IMR-90 (cell line): Measurements from ENCODE around the gene GH1. TPM values are rescaled to one million over a fixed set of nuclear protein-coding genes. Genes with fewer than 3 reads are reported as not detected.

Source experiments
- ATAC-seq: fragments of 200-7000 bp; cut with Tn5 transposase; 2 replicates; pipeline ENCODE4 v1.9.1; 2020; ENCODE audit warnings: low read depth, mild to moderate bottlenecking, moderate library complexity
- BruUV-seq: library from RNA; stranded (reverse); fragments of 400-500 nt; replicated peaks from 2 replicates; lab custom pipeline; 2021; lab: Mats Ljungman, UMichigan
- CTCF ChIA-PET: fragments of 300-600 bp; formaldehyde crosslinking; extraction: SDS; loops from one replicate; lab custom pipeline; 2021; ENCODE audit warnings: antibody characterized with exemption; lab: Yijun Ruan, JAX
- POLR2A ChIA-PET: fragments of 300-600 bp; sonication (Branson Sonifier 250); formaldehyde crosslinking; loops from one replicate; lab custom pipeline; 2022; ENCODE audit warnings: antibody characterized with exemption; ENCODE audit not compliant: unreplicated experiment; lab: Charles Lee
- DNase-seq: peaks from one replicate; pipeline ENCODE4 v3.0.0; 2013
- H2AFZ ChIP-seq: replicated peaks from 2 replicates; pipeline ENCODE3; 2013; ENCODE audit warnings: low read length, mild to moderate bottlenecking; ENCODE audit not compliant: poor library complexity
- H2AK5ac ChIP-seq: 2 replicates; pipeline ENCODE4 v1.6.1; 2013; ENCODE audit warnings: low read depth, low read length, inconsistent platforms
- H2AK9ac ChIP-seq: replicated peaks from 2 replicates; pipeline ENCODE3; 2013; ENCODE audit warnings: mild to moderate bottlenecking, low read depth, low read length, moderate library complexity; ENCODE audit not compliant: poor library complexity
- H2BK120ac ChIP-seq: 2 replicates; pipeline ENCODE4 v1.6.1; 2013; ENCODE audit warnings: low read depth, low read length, inconsistent platforms
- H2BK15ac ChIP-seq: 3 replicates; pipeline ENCODE4 v1.6.1; 2013; ENCODE audit warnings: low read depth, low read length, inconsistent platforms
- H2BK20ac ChIP-seq: 2 replicates; pipeline ENCODE4 v1.6.1; 2013; ENCODE audit warnings: low read depth, mild to moderate bottlenecking, inconsistent platforms, low read length, moderate library complexity
- H2BK5ac ChIP-seq: 2 replicates; pipeline ENCODE4 v1.6.1; 2013; ENCODE audit warnings: mild to moderate bottlenecking, low read depth, low read length, inconsistent platforms; ENCODE audit not compliant: poor library complexity, severe bottlenecking
- H3K14ac ChIP-seq: replicated peaks from 2 replicates; pipeline ENCODE4 v1.6.1; 2013; ENCODE audit warnings: low read depth, low read length, inconsistent platforms
- H3K18ac ChIP-seq: 2 replicates; pipeline ENCODE4 v1.6.1; 2013; ENCODE audit warnings: low read depth, low read length, control low read depth
- H3K23ac ChIP-seq: 2 replicates; pipeline ENCODE4 v1.6.1; 2013; ENCODE audit warnings: low read depth, low read length, inconsistent platforms
- H3K27ac ChIP-seq: 2 replicates; pipeline ENCODE4 v1.5.1; 2013; ENCODE audit warnings: mild to moderate bottlenecking, control low read depth, low read length; ENCODE audit not compliant: insufficient read depth
- H3K27me3 ChIP-seq: 2 replicates; pipeline ENCODE4 v1.6.1; 2013; ENCODE audit warnings: low read length; ENCODE audit not compliant: control insufficient read depth, insufficient read depth
- H3K36me3 ChIP-seq: 2 replicates; pipeline ENCODE4 v1.6.1; 2013; ENCODE audit warnings: low read length, mixed read lengths; ENCODE audit not compliant: control insufficient read depth, insufficient read depth
- H3K4ac ChIP-seq: 2 replicates; pipeline ENCODE4 v1.6.1; 2013; ENCODE audit warnings: low read depth, low read length, inconsistent platforms
- H3K4me1 ChIP-seq: 2 replicates; pipeline ENCODE4 v1.6.1; 2013; ENCODE audit warnings: low read length, mixed read lengths; ENCODE audit not compliant: control insufficient read depth, insufficient read depth
- H3K4me2 ChIP-seq: 2 replicates; pipeline ENCODE4 v1.6.1; 2013; ENCODE audit warnings: low read depth, mild to moderate bottlenecking, control low read depth, low read length, moderate library complexity
- H3K4me3 ChIP-seq: 2 replicates; pipeline ENCODE4 v1.5.1; 2013; ENCODE audit warnings: low read depth, mild to moderate bottlenecking, control low read depth, low read length, moderate library complexity; ENCODE audit not compliant: insufficient read depth
- H3K56ac ChIP-seq: 2 replicates; pipeline ENCODE4 v1.6.1; 2013; ENCODE audit warnings: low read length, inconsistent platforms; ENCODE audit not compliant: insufficient read depth; ENCODE audit errors: extremely low read depth
- H3K79me1 ChIP-seq, 2 experiments: 2 replicates each; pipeline ENCODE4 v1.6.1; 2013; ENCODE audit warnings: low read length in 2 of 2, inconsistent platforms in 1 of 2, low read depth in 1 of 2
- H3K9ac ChIP-seq: 2 replicates; pipeline ENCODE4 v1.6.1; 2013; ENCODE audit warnings: low read depth, low read length, control low read depth
- H3K9me1 ChIP-seq: 2 replicates; pipeline ENCODE4 v1.6.1; 2013; ENCODE audit warnings: low read length, inconsistent platforms; ENCODE audit not compliant: insufficient read depth
- H3K9me3 ChIP-seq: 2 replicates; pipeline ENCODE4 v1.6.1; 2013; ENCODE audit warnings: low read length; ENCODE audit not compliant: control insufficient read depth, insufficient read depth
- H4K20me1 ChIP-seq: 2 replicates; pipeline ENCODE4 v1.6.1; 2013; ENCODE audit warnings: low read length, inconsistent platforms; ENCODE audit not compliant: insufficient read depth
- H4K5ac ChIP-seq: 2 replicates; pipeline ENCODE4 v1.6.1; 2013; ENCODE audit warnings: mild to moderate bottlenecking, low read depth, low read length, control low read depth
- H4K8ac ChIP-seq, 2 experiments: 2 replicates each; pipeline ENCODE4 v1.6.1; 2013; ENCODE audit warnings: low read depth in 2 of 2, low read length in 2 of 2, control low read depth in 1 of 2, inconsistent platforms in 1 of 2
- H4K91ac ChIP-seq: 2 replicates; pipeline ENCODE4 v1.6.1; 2013; ENCODE audit warnings: low read depth, low read length, inconsistent platforms; ENCODE audit not compliant: insufficient read depth
- BHLHE40 ChIP-seq: fragments of 150-350 bp; IDR thresholded peaks from 2 replicates; pipeline ENCODE4 v1.6.1; 2016; ENCODE audit warnings: mild to moderate bottlenecking, low read depth, low read length
- FOS ChIP-seq: fragments of 150-350 bp; IDR thresholded peaks from 2 replicates; pipeline ENCODE4 v1.6.1; 2016; ENCODE audit warnings: low read depth, low read length
- MAFK ChIP-seq: IDR thresholded peaks from 2 replicates; pipeline ENCODE4 v1.6.1; 2012; ENCODE audit warnings: low read depth, low read length, improper control_type of control experiment
- NFE2L2 ChIP-seq: fragments of 150-350 bp; IDR thresholded peaks from 2 replicates; pipeline ENCODE4 v1.6.1; 2016; ENCODE audit warnings: low read depth, mild to moderate bottlenecking, low read length
- POLR2A ChIP-seq: IDR thresholded peaks from 2 replicates; pipeline ENCODE4 v1.6.1; 2012; ENCODE audit warnings: mild to moderate bottlenecking, low read depth, low read length
- RAD21 ChIP-seq: IDR thresholded peaks from 2 replicates; pipeline ENCODE4 v1.6.1; 2012; ENCODE audit warnings: low read length, improper control_type of control experiment
- RCOR1 ChIP-seq: IDR thresholded peaks from 2 replicates; pipeline ENCODE4 v1.6.1; 2012; ENCODE audit warnings: mild to moderate bottlenecking, low read length, improper control_type of control experiment; ENCODE audit not compliant: insufficient replicate concordance
- RFX5 ChIP-seq: IDR thresholded peaks from 2 replicates; pipeline ENCODE4 v1.8.0; 2012; ENCODE audit warnings: low read depth, mild to moderate bottlenecking, low read length, moderate library complexity
- SMC3 ChIP-seq: fragments of 150-350 bp; IDR thresholded peaks from 2 replicates; pipeline ENCODE4 v1.6.1; 2016; ENCODE audit warnings: low read depth, mild to moderate bottlenecking, antibody characterized with exemption, low read length, moderate library complexity
- WGBS, 2 experiments: methylation state at CpG; one replicate each; pipeline versions ENCODE4 v1.1.5 to v1.1.7; 2013; ENCODE audit warnings: missing lambda C conversion rate in 2 of 2; ENCODE audit not compliant: insufficient read length in 1 of 2; ENCODE audit errors: extremely low coverage in 2 of 2; 5-methylcytosine and 5-hydroxymethylcytosine counted together
- dilution Hi-C: fragments of 300-500 bp; cut with HindIII; formaldehyde crosslinking; loops from one replicate; pipeline ENCODE4 v1.14.3; 2018; ENCODE audit warnings: low sequenced_read_pairs; ENCODE audit not compliant: unreplicated experiment
- in situ Hi-C: fragments of 300-500 bp; cut with MboI; formaldehyde crosslinking; loops from 3 replicates; pipeline ENCODE4 v1.14.3; 2019; ENCODE audit warnings: low sequenced_read_pairs, inconsistent platforms, mixed read lengths
- intact Hi-C: fragments of 100-400 bp; cut with micrococcal nuclease; formaldehyde crosslinking; loops from 2 replicates; pipeline ENCODE4 v1.10.0; 2022
- polyA plus RNA-seq, 3 experiments: library from polyadenylated mRNA; depleted of rRNA; stranded (reverse); fragments of >200 nt; gene quantifications; 2 replicates each; pipeline ENCODE4 v1.2.3, GENCODE V29; 2012; ENCODE audit warnings: low replicate concordance in 1 of 3
- total RNA-seq: library from RNA; depleted of rRNA; stranded (reverse); fragments of >200 nt; gene quantifications from 2 replicates; pipeline ENCODE4 v1.2.3, GENCODE V29; 2012
- TF ChIP-seq, protein P1 (sequence below): fragments of 150-350 bp; IDR thresholded peaks from 2 replicates; pipeline ENCODE4 v1.6.1; 2016; ENCODE audit warnings: low read depth, mild to moderate bottlenecking, low read length, moderate library complexity, borderline replicate concordance

The GH1 gene
- total and polyA plus RNA-seq, 2 of the 4 experiments (the other 2 are of a cell fraction) = not detected

DNA sequence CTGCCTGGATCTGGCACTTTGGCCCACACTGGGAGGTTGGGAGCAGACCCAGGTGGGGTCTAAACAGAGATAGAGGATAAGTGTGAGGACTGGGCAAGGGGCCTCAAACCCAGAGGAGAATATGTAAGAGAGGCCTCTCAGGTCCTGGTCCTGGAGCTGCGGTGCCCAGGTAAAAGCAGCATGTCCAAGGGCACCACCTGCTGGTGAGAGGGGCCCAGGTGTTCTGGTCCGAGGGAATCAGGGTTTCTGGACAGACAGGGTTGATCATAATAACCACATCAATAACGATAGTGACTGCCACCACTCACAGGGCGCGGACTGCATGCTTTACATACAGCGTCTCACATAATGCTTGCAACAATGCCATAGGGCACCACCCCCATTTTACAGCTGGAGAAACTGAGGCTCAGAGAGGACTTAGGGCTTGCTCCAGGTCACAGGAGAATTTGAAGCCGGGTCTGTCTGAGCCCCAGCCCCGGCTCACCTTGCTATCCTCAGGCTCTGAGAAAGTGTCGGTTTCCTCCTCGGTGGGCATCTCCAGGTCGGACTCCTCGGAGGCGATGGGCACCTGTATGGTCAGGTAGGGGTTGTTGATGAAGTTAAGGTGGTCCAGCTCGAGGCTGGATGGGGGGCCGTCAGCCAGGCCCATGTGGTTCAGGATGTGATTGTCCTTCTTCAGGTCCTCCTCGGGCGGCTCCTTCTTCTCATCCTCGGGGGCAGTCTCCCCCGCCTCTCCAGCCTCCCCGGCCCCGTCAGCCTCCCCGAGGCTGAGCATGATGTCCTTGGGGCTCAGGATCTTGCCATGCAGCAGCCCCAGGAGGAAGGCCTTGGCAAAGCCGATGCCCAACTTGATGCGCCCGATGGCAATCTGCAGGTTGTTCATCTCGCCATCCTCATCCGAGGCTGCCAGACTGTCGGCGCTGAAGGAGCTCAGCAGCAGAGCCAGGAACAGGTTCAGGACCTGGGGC, 32.6 kb upstream of the GH1 start (continued):
- no peak for TF ChIP-seq SMC3

DNA sequence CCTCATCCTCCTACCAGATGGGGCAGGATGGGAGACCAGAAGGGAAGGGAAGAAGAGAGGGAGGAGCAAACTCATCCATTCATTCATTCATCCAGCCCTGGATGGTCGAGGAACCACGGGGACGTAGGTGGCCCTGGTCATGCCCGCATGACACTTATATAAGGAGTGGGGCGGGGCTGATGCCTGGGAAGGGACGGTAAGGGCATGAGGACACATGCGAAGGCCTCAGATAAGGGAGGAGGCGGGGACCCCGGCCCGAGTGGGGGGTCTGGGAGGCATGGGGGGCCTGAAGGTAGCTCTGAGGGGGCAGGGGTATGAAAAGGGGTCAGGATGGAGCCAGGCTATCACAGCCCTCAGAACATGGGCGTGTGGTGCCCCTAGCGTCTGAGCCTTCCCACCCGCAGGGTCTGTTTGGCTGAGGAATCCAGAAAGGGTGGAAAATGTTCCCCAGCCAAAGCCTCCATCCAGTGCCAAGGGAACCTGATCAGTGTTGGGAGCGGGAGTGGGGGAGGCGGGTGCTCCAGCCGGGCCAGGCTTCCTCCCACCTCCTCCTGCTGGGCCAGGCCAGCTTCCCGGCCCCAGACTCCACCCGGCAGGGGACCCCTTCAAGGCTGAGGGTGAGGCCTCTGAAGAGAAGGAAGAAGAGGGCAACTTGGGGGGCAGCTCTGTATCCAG, 31.1 kb upstream of the GH1 start:
- H3K56ac ChIP-seq = no peak overlapping the region
- dilution Hi-C loops = no loop called here
- H2BK15ac ChIP-seq = no peak overlapping the region
- DNase-seq (no peak), ATAC-seq (no peak)
- H4K20me1 ChIP-seq = no peaks in the 10 kb centered on the region
- ChIA-PET CTCF (no interaction called here), POLR2A (no interaction called here)
- no peak overlapping the region for H4K5ac ChIP-seq
- H3K9me1 ChIP-seq = no peaks in the 10 kb centered on the region
- intact Hi-C loops = no loop called here
- H4K91ac ChIP-seq = no peak overlapping the region
- H2AFZ ChIP-seq = no peak overlapping the region
- H2BK120ac ChIP-seq = no peak overlapping the region
- H3K9me3 ChIP-seq = no peaks in the 10 kb centered on the region
- H3K4me3 ChIP-seq = no peak overlapping the region
- BruUV-seq = no TSS peak
- no peak overlapping the region for H3K23ac ChIP-seq
- TF ChIP-seq FOS (no peak), RCOR1 (no peak), RAD21 (no peak), RFX5 (no peak), BHLHE40 (no peak), MAFK (no peak), NFE2L2 (no peak), POLR2A (no peak)
- TF ChIP-seq, protein P1, sequence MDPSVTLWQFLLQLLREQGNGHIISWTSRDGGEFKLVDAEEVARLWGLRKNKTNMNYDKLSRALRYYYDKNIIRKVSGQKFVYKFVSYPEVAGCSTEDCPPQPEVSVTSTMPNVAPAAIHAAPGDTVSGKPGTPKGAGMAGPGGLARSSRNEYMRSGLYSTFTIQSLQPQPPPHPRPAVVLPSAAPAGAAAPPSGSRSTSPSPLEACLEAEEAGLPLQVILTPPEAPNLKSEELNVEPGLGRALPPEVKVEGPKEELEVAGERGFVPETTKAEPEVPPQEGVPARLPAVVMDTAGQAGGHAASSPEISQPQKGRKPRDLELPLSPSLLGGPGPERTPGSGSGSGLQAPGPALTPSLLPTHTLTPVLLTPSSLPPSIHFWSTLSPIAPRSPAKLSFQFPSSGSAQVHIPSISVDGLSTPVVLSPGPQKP = no peak
- H2AK9ac ChIP-seq = no peak overlapping the region
- no peak overlapping the region for H2AK5ac ChIP-seq
- H3K14ac ChIP-seq = no peak overlapping the region
- no peak overlapping the region for H4K8ac ChIP-seq
- no peaks in the 10 kb centered on the region for H3K4me1 ChIP-seq
- no peak overlapping the region for H3K27ac ChIP-seq
- H3K18ac ChIP-seq = no peak overlapping the region
- no peaks in the 10 kb centered on the region for H3K36me3 ChIP-seq
- WGBS, 2 experiments = 84% methylated on average over 6 of the region's 18 CpGs; no CpG with 5 or more reads in 1 of the 2 experiments
- H3K79me1 ChIP-seq = no peaks in the 10 kb centered on the region
- no peak overlapping the region for H3K4ac ChIP-seq
- in situ Hi-C loops = no loop called here
- no peak overlapping the region for H3K9ac ChIP-seq
- peaks cover 24% of the 10 kb centered on the region for H3K27me3 ChIP-seq
- no peak overlapping the region for H3K4me2 ChIP-seq
- H2BK20ac ChIP-seq = no peak overlapping the region
- H2BK5ac ChIP-seq = no peak overlapping the region
